ENCODE results near the gene C2orf49.

C2orf49 gene

DNA sequence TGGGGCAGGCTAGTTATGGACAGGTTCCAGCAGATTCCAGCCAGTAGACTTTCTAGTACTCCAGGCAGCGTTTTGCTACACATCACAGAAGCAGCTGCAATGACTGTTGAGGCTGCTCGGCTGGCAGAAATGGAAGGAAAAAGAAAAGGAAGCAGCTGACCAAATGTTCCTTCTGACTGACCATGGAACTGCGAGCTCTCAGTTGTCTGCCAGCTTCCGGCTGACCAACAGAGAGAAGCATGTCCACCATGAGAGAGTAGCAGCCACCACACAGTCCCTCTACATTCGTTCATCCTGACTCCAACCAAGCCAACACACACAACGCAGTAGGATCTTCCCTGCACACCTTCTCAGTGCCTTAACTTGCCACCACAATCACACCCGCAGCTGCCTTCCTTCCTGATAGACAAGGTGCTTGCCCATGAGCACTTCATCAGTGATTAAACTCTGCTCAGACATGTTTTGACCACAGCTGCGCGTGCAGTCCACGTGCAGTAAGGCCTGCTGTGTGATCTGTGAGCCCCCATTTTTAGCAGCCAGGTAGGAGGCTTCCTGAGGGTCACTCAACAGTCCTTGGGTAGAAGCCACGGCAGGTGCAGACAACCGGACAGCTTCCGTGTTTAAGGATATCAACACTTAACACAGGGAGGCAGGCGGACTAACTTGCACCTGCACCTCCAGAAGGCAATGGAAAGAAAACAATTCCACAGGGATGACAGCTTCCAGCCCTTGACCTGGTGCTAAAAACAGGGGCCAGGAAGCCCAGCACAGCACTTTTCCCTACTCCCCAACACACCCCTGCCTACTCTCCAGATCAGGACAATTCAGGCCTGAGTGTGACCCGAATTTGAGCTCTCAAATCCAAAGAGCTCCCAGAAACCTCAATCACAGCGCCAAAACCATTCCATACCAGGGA is 8.8 kb upstream of the C2orf49 start:
- peak overlapping the region; percentile 93 for H3K27ac ChIP-seq
- TF ChIP-seq, protein P1, sequence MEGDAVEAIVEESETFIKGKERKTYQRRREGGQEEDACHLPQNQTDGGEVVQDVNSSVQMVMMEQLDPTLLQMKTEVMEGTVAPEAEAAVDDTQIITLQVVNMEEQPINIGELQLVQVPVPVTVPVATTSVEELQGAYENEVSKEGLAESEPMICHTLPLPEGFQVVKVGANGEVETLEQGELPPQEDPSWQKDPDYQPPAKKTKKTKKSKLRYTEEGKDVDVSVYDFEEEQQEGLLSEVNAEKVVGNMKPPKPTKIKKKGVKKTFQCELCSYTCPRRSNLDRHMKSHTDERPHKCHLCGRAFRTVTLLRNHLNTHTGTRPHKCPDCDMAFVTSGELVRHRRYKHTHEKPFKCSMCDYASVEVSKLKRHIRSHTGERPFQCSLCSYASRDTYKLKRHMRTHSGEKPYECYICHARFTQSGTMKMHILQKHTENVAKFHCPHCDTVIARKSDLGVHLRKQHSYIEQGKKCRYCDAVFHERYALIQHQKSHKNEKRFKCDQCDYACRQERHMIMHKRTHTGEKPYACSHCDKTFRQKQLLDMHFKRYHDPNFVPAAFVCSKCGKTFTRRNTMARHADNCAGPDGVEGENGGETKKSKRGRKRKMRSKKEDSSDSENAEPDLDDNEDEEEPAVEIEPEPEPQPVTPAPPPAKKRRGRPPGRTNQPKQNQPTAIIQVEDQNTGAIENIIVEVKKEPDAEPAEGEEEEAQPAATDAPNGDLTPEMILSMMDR (conservative IDR thresholded peaks at IDR 0.05), result no peak

DNA sequence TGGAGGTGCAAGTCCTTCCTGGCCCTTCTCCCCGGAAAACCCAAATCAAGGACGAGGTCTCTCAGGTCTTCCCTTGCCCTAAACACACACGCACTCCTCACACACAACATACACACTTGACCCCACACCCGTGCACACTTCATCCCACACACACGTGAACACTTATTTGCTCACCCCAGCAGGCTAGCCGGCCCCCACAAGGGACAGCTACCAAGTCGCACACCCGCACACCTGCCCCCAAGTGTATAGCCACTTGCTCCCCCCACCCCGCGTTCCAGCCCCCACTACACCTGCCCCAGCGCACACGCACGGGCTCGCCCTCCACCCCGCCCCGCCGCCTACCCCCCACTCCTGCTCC is 8.2 kb upstream of the C2orf49 start:
- peak overlapping the region; percentile 93 for H3K27ac ChIP-seq
- TF ChIP-seq, protein P1 (conservative IDR thresholded peaks at IDR 0.05), result no peak

DNA sequence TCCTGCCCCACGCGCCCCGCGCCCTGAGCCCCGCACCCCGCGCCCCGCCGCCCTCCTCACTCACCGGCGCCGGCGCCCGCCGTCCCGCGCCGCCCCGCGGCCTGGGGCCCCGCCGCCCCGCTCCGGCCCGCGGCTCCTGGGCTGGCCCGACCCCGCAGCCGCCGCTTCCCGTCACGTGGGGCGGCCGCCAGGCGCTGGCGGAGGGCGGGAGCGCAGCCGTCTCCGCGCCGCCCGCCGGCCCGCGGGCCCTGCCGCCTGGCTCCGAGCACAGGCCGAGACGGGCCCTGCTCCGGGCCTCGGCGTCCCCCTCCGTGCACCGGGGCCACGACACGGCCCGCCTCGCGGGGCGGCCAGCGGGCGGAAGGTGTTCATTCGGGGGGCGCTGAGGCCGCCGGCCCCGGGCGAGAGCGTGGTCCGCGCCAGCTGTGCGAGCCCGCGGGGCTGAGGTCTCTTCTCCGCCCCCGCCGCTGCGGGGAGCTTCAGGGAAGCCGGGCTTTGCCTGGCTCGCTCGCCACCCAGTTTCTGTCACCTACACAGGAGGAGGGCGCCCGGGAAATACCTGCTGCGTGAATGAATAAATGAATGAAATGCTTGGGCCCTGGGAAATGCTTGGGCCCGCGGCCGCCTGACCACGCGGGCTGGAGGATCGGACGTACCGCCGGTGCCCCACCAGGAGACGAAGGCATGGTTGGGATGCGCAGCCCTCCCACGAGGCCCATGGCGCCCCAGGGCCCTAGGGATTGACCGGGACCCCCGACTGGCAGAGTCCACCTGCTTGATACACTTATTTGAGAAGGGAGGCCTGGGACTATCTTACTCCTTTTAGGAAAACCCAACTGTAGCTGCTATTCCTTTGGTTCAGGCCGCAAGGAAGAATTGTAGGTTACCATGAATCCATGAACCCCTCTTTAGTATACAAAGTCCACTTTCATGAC is 7.5 kb upstream of the C2orf49 start, which contains the start of gene TGFBRAP1:
TSS of gene TGFBRAP1 (minus strand) at position 175 of the 935 bp plus-strand sequence. CDS start 21,434 bp downstream, outside the sequence.
- peak within 1 kb of the TSS; percentile 93 for H3K27ac ChIP-seq
- TF ChIP-seq, protein P1 (conservative IDR thresholded peaks at IDR 0.05), result no peak

DNA sequence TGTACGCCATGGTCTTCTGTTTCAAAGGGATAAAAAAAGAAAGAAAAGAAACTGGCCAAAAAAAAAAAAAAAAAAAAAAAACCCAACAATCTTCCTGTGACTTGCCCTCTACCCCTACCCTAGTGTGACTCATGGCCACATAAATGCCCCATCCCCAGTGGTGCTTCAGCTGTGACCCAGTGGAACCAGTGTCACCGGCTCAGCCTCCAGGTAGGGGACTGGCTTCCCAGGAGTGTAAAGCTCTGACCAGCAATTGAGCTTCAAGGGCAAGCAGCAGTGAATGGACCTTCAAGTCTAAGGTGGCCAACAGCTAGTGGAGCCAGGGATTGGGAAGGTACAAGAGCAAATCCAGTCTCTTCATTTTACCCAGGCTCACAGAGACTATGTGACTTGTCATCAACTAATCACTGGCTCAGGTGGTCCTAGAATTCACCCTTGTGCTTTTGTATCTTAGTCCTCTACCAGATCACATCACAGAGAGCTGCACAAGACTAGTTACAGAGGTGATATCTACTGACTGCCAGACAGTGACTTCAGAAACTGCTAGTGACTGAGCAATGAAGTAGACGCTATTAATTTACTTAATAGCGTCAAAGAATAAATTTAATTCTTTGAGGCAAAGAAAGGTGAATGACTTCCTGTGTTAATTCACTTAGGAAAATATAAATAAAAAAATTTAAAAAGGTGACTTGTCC is 6.5 kb upstream of the C2orf49 start:
- H3K27ac ChIP-seq, result peak overlapping the region; percentile 93

DNA sequence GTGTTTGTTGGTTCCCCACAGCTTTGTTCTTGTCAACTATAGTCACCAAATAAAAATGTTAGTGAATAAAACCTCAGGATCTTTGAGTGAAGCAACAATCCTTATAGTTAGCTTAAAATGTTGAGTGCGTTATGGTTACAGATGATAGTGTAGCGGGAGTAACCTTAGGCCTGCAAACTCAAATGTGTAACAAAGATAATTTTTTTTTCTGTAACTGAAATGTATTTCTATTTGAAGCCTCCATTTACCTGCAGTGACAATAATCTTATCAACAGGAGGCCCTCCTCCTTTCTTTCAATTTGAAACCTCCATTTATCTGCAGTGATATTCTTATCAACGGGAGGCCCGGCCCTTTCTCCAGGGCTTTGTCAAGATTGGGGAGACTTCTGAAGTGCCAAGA is 3.1 kb upstream of the C2orf49 start:
- H3K27ac ChIP-seq, result no peak overlapping the region
- TF ChIP-seq, protein P1 (conservative IDR thresholded peaks at IDR 0.05), result no peak

More for the DNA sequence above, 6.5 kb upstream of the C2orf49 start:
- TF ChIP-seq, protein P1 (conservative IDR thresholded peaks at IDR 0.05), result no peak

DNA sequence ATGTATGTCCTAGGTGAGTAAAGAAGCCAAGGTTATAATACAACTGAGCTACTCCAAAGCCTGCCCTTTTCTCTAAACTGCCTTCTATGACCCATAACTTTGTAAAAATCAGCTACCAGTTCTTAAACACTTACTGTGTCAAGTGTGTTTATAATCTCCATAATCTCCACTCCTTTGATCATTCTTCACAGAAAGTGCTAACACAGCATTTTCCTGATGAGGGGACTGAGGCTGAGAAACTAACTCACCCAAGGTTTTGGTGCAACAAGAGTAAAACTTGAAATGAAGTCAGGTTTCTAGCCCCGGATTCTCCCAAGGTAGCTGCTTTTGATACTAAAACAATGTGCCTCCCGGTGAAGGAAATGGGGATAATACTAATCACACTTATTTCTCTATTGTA is 1.9 kb upstream of the C2orf49 start:
- no peak overlapping the region for H3K27ac ChIP-seq
- TF ChIP-seq, protein P1 (conservative IDR thresholded peaks at IDR 0.05), result no peak

Measured in VCaP (cell line).